Fibroblast of villous mesenchyme (primary cell): Measurements from ENCODE around the gene SCAF8. TPM values are rescaled to one million over a fixed set of nuclear protein-coding genes. Genes with fewer than 3 reads are reported as not detected.
A peak's percentile ranks its signal among the peaks of the same experiment; 100 is the strongest.
"Not testable (repeated sequence)": the region's sequence is repeated elsewhere in the genome, so short reads cannot be mapped to it uniquely, and the experiment has no call there.

Experiments
- DNase-seq: peaks from one replicate; pipeline ENCODE4 v3.0.0-alpha.2; 2010; ENCODE audit warnings: low read depth
- H3K4me3 ChIP-seq: 2 replicates; pipeline ENCODE4 v1.5.1; 2011; ENCODE audit warnings: low read depth, mild to moderate bottlenecking, low read length
- total RNA-seq: library from RNA; depleted of rRNA; stranded (reverse); fragments of >200 nt; gene quantifications from 2 replicates; pipeline ENCODE4 v1.2.3, GENCODE V29; 2012
- TF ChIP-seq, protein P1 (sequence below): IDR thresholded peaks from 2 replicates; pipeline ENCODE4 v1.5.1; 2012; ENCODE audit warnings: low read depth, mild to moderate bottlenecking, low read length; ENCODE audit not compliant: insufficient read depth

The SCAF8 gene
- total RNA-seq, 1 donor: 39.7 TPM

GRCh38 chr6:154703124-154703523 lies 30.1 kb upstream of the SCAF8 start:
- no peak overlapping the region for H3K4me3 ChIP-seq
- TF ChIP-seq, protein P1, sequence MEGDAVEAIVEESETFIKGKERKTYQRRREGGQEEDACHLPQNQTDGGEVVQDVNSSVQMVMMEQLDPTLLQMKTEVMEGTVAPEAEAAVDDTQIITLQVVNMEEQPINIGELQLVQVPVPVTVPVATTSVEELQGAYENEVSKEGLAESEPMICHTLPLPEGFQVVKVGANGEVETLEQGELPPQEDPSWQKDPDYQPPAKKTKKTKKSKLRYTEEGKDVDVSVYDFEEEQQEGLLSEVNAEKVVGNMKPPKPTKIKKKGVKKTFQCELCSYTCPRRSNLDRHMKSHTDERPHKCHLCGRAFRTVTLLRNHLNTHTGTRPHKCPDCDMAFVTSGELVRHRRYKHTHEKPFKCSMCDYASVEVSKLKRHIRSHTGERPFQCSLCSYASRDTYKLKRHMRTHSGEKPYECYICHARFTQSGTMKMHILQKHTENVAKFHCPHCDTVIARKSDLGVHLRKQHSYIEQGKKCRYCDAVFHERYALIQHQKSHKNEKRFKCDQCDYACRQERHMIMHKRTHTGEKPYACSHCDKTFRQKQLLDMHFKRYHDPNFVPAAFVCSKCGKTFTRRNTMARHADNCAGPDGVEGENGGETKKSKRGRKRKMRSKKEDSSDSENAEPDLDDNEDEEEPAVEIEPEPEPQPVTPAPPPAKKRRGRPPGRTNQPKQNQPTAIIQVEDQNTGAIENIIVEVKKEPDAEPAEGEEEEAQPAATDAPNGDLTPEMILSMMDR: no peak
- no peak for DNase-seq

DNA sequence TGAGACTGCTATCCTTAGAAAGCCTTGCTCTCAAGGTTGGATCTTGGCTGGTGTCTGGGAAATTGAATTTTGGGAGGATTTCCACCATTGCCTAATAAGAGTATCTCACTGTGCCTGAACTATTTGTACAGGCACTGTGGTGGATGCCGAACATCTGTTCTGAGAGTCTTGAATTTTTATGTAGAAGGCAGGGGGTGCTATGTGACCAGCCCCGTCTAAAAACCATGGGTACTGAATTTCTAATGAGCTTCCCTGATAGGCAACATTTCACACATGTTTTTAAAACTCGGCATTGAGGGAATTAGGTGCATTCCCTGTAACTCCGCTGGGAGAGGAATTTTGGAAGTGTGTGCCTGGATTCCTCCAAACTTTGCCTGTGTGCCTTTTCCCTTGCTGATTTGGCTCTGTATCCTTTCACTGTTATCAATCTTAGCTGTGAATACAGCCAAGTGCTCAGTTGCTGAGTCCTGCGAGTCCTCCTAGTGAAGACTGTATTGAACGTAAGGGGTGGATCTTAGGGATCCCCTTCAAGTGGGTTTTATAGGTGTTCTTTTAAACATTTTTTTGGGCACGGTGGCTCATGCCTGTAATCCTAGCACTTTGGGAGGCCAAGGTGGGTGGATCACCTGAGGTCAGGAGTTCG lies 27.6 kb upstream of the SCAF8 start:
- peak; percentile 34 for DNase-seq
- H3K4me3 ChIP-seq: no peak overlapping the region
- TF ChIP-seq, protein P1: peak; percentile 22

GRCh38 chr6:154706389-154706788 lies 26.8 kb upstream of the SCAF8 start:
- DNase-seq: peak; percentile 71
- TF ChIP-seq, protein P1: no peak
- H3K4me3 ChIP-seq: no peak overlapping the region

- TF ChIP-seq, protein P1: no peak
- DNase-seq: no peak
- H3K4me3 ChIP-seq: no peak overlapping the region
Measured at GRCh38 chr6:154709621-154710020, 23.6 kb upstream of the SCAF8 start.

DNA sequence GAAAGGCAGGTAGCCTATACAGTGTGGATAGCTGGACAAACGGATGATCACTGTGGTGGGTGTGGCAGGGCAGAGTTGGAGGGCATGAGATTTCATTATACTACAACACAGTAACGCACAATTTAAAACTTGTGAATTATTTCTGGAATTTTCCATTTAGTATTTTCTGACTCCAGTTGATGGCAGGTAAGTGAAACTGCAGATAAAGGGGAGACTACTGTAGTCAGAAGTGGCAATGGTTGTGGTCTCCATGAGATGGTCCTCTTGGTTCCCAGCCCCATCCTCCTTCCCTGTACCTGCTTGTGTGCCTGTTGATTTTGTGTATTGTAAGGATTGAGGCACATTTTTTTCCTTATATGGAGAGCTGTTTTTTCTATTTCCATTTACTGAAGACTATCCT lies 22.5 kb upstream of the SCAF8 start:
- H3K4me3 ChIP-seq: no peak overlapping the region
- TF ChIP-seq, protein P1: no peak
- no peak for DNase-seq

DNA sequence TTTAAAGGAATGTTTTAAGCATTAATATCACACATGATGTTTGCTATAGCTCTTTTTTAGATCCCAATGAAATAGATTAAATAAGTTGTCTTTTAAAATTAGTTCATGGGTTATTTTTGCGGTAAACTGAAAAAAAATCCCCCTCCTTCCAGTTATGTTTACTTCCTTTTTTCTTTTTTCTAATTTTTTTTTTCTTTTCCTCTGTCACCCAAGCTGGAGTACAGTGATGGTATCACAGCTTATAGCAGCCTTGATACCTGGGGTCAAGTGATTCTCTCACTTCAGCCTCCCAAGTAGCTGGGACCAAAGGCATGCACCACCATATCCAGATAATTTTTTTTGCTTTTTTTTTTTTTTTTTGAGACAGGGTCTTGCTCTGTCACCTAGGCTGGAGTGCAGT lies 17.8 kb upstream of the SCAF8 start:
- TF ChIP-seq, protein P1: no peak
- no peak for DNase-seq
- H3K4me3 ChIP-seq: no peak overlapping the region

DNA sequence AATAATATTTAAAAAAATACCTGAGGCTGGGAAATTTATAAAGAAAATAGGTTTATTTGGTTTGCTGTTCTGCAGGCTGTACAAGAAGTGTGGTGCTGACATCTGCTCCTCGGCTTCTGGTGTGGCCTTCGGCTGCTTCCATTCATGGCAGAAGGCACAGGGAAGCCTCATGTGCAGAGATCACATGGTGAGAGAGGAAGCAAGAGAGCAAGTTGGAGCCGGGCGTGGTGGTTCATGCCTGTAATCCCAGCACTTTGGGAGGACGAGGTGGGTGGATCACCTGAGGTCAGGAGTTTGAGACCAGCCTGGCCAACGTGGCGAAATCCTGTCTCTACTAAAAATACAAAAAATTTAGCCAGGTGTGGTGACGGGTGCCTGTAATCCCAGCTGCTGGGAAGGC lies 16.9 kb upstream of the SCAF8 start:
- not testable (repeated sequence) for DNase-seq, H3K4me3 ChIP-seq
